SJCRH30 (cell line): Measurements from ENCODE around the gene FARP1. TPM values are rescaled to one million over a fixed set of nuclear protein-coding genes. Genes with fewer than 3 reads are reported as not detected.

Experiments used
- DNase-seq, 2 experiments: peaks; one replicate each; pipeline ENCODE4 v3.0.0-alpha.2; 2015 to 2020
- H3K27ac ChIP-seq: fragments of 250-450 bp; sonication (Bioruptor Pico); 2 replicates; pipeline ENCODE4 v1.5.1; 2020; ENCODE audit warnings: mild to moderate bottlenecking, moderate library complexity
- H3K27me3 ChIP-seq: fragments of 250-450 bp; sonication (Bioruptor Pico); 2 replicates; pipeline ENCODE4 v1.5.1; 2020; ENCODE audit warnings: mild to moderate bottlenecking, moderate library complexity
- H3K36me3 ChIP-seq: fragments of 250-450 bp; sonication (Bioruptor Pico); 2 replicates; pipeline ENCODE4 v1.5.1; 2020; ENCODE audit warnings: mild to moderate bottlenecking, moderate library complexity
- H3K4me1 ChIP-seq: fragments of 250-450 bp; sonication (Bioruptor Pico); 2 replicates; pipeline ENCODE4 v1.5.1; 2020; ENCODE audit warnings: mild to moderate bottlenecking, moderate library complexity
- H3K4me3 ChIP-seq: fragments of 250-450 bp; sonication (Bioruptor Pico); 2 replicates; pipeline ENCODE4 v1.5.1; 2020; ENCODE audit warnings: mild to moderate bottlenecking, moderate library complexity
- H3K9me3 ChIP-seq: fragments of 250-450 bp; sonication (Bioruptor Pico); replicated peaks from 2 replicates; pipeline ENCODE4 v1.5.1; 2020; ENCODE audit warnings: mild to moderate bottlenecking, moderate library complexity
- total RNA-seq: library from RNA; depleted of rRNA; stranded (reverse); fragments of >200 nt; shearing (Covaris generic); gene quantifications from 2 replicates; pipeline ENCODE4 v1.2.3, GENCODE V29; 2014

The FARP1 gene
- total RNA-seq, 1 experiment from 2014 or later, result 32.5 TPM

GRCh38 chr13:98214707-98215106 lies 71.8 kb downstream of the FARP1 start:
- peaks cover 40% of the 10 kb centered on the region for H3K4me1 ChIP-seq
- no peaks in the 10 kb centered on the region for H3K27me3 ChIP-seq
- no peak overlapping the region for H3K4me3 ChIP-seq
- no peaks in the 10 kb centered on the region for H3K9me3 ChIP-seq
- DNase-seq, result no peak
- H3K27ac ChIP-seq, result peak overlapping the region; percentile 23; the same call in 1 of the 2 replicates
- no peaks in the 10 kb centered on the region for H3K36me3 ChIP-seq

- no peak overlapping the region for H3K4me3 ChIP-seq
- H3K4me1 ChIP-seq, result peaks cover 46% of the 10 kb centered on the region
- no peak for DNase-seq
- H3K9me3 ChIP-seq, result no peaks in the 10 kb centered on the region
- H3K27me3 ChIP-seq, result no peaks in the 10 kb centered on the region
- peak overlapping the region; percentile 68 for H3K27ac ChIP-seq
- H3K36me3 ChIP-seq, result no peaks in the 10 kb centered on the region
Measured at GRCh38 chr13:98215508-98215907, 72.6 kb downstream of the FARP1 start.

GRCh38 chr13:98216135-98216565 lies 73.3 kb downstream of the FARP1 start:
- DNase-seq, result peak; percentile 67 to 81
- H3K27me3 ChIP-seq, result no peaks in the 10 kb centered on the region
- no peaks in the 10 kb centered on the region for H3K36me3 ChIP-seq
- H3K4me3 ChIP-seq, result no peak overlapping the region
- H3K9me3 ChIP-seq, result no peaks in the 10 kb centered on the region
- H3K4me1 ChIP-seq, result peaks cover 51% of the 10 kb centered on the region
- peak overlapping the region; percentile 68 for H3K27ac ChIP-seq

GRCh38 chr13:98216711-98217285 lies 73.9 kb downstream of the FARP1 start:
- Histone ChIP-seq H3K36me3 (no peaks in the 10 kb centered on the region), H3K27me3 (no peaks in the 10 kb centered on the region), H3K4me3 (no peak overlapping the region), H3K9me3 (no peaks in the 10 kb centered on the region), H3K27ac (peak overlapping the region; percentile 68), H3K4me1 (peaks cover 58% of the 10 kb centered on the region)
- DNase-seq, result peak in 1 of 2 experiments; percentile 38

- peaks cover 63% of the 10 kb centered on the region for H3K4me1 ChIP-seq
- no peak overlapping the region for H3K27ac ChIP-seq
- H3K36me3 ChIP-seq, result no peaks in the 10 kb centered on the region
- H3K9me3 ChIP-seq, result no peaks in the 10 kb centered on the region
- DNase-seq, result no peak
- no peaks in the 10 kb centered on the region for H3K27me3 ChIP-seq
- H3K4me3 ChIP-seq, result no peak overlapping the region
Measured at GRCh38 chr13:98217597-98217996, 74.7 kb downstream of the FARP1 start.

GRCh38 chr13:98219685-98220084 lies 76.8 kb downstream of the FARP1 start:
- no peak overlapping the region for H3K27ac ChIP-seq
- H3K4me1 ChIP-seq, result peaks cover 49% of the 10 kb centered on the region
- no peaks in the 10 kb centered on the region for H3K27me3 ChIP-seq
- DNase-seq, result no peak
- H3K9me3 ChIP-seq, result no peaks in the 10 kb centered on the region
- H3K36me3 ChIP-seq, result no peaks in the 10 kb centered on the region
- no peak overlapping the region for H3K4me3 ChIP-seq

GRCh38 chr13:98220271-98220791 lies 77.4 kb downstream of the FARP1 start:
- no peak for DNase-seq
- Histone ChIP-seq H3K27me3 (no peaks in the 10 kb centered on the region), H3K27ac (no peak overlapping the region), H3K9me3 (no peaks in the 10 kb centered on the region), H3K36me3 (no peaks in the 10 kb centered on the region), H3K4me1 (peaks cover 43% of the 10 kb centered on the region), H3K4me3 (no peak overlapping the region)

- H3K36me3 ChIP-seq, result no peaks in the 10 kb centered on the region
- peak overlapping the region; percentile 24 for H3K27ac ChIP-seq
- no peaks in the 10 kb centered on the region for H3K27me3 ChIP-seq
- H3K4me3 ChIP-seq, result no peak overlapping the region
- DNase-seq, result peak; percentile 74 to 82
- H3K4me1 ChIP-seq, result peaks cover 37% of the 10 kb centered on the region
- no peaks in the 10 kb centered on the region for H3K9me3 ChIP-seq
Measured at GRCh38 chr13:98221234-98221633, 78.3 kb downstream of the FARP1 start.

- Histone ChIP-seq H3K9me3 (no peaks in the 10 kb centered on the region), H3K27ac (peak overlapping the region; percentile 24), H3K4me1 (peaks cover 30% of the 10 kb centered on the region), H3K4me3 (no peak overlapping the region), H3K27me3 (no peaks in the 10 kb centered on the region), H3K36me3 (no peaks in the 10 kb centered on the region)
- peak in 1 of 2 experiments; percentile 33 for DNase-seq
Measured at GRCh38 chr13:98222081-98222554, 79.2 kb downstream of the FARP1 start.

- Histone ChIP-seq H3K4me3 (no peak overlapping the region), H3K9me3 (no peaks in the 10 kb centered on the region), H3K27ac (no peak overlapping the region), H3K36me3 (no peaks in the 10 kb centered on the region), H3K27me3 (no peaks in the 10 kb centered on the region), H3K4me1 (peaks cover 24% of the 10 kb centered on the region)
- DNase-seq, result no peak
Measured at GRCh38 chr13:98222816-98223215, 79.9 kb downstream of the FARP1 start.

GRCh38 chr13:98223741-98224140 lies 80.8 kb downstream of the FARP1 start:
- peaks cover 24% of the 10 kb centered on the region for H3K4me1 ChIP-seq
- no peaks in the 10 kb centered on the region for H3K36me3 ChIP-seq
- H3K27ac ChIP-seq, result no peak overlapping the region
- H3K4me3 ChIP-seq, result no peak overlapping the region
- no peaks in the 10 kb centered on the region for H3K27me3 ChIP-seq
- peaks cover 2% of the 10 kb centered on the region; the same call in 1 of the 2 replicates for H3K9me3 ChIP-seq
- DNase-seq, result no peak

GRCh38 chr13:98224557-98224956 lies 81.7 kb downstream of the FARP1 start:
- H3K27ac ChIP-seq, result no peak overlapping the region

GRCh38 chr13:98225036-98225940 lies 82.4 kb downstream of the FARP1 start:
- Histone ChIP-seq H3K36me3 (no peaks in the 10 kb centered on the region), H3K4me3 (no peak overlapping the region), H3K27me3 (no peaks in the 10 kb centered on the region), H3K27ac (no peak overlapping the region), H3K9me3 (peaks cover 4% of the 10 kb centered on the region; the same call in 1 of the 2 replicates), H3K4me1 (peaks cover 20% of the 10 kb centered on the region)
- DNase-seq, result no peak

More at GRCh38 chr13:98224557-98224956, 81.7 kb downstream of the FARP1 start:
- no peaks in the 10 kb centered on the region for H3K36me3 ChIP-seq
- H3K4me3 ChIP-seq, result no peak overlapping the region
- peaks cover 24% of the 10 kb centered on the region for H3K4me1 ChIP-seq
- no peak for DNase-seq
- H3K27me3 ChIP-seq, result no peaks in the 10 kb centered on the region
- H3K9me3 ChIP-seq, result peaks cover 3% of the 10 kb centered on the region; the same call in 1 of the 2 replicates

GRCh38 chr13:98226496-98226895 lies 83.6 kb downstream of the FARP1 start:
- Histone ChIP-seq H3K36me3 (no peaks in the 10 kb centered on the region), H3K27me3 (no peaks in the 10 kb centered on the region), H3K4me1 (peaks cover 9% of the 10 kb centered on the region), H3K27ac (no peak overlapping the region), H3K4me3 (no peak overlapping the region), H3K9me3 (peaks cover 8% of the 10 kb centered on the region; the same call in 1 of the 2 replicates)
- DNase-seq, result no peak
